NCI-H2029 (cell line): ENCODE results near the gene RAB27B.

Experiments used
- DNase-seq: peaks from one replicate; lab custom pipeline; 2025; lab: John Stamatoyannopoulos, UW

The RAB27B gene

DNA sequence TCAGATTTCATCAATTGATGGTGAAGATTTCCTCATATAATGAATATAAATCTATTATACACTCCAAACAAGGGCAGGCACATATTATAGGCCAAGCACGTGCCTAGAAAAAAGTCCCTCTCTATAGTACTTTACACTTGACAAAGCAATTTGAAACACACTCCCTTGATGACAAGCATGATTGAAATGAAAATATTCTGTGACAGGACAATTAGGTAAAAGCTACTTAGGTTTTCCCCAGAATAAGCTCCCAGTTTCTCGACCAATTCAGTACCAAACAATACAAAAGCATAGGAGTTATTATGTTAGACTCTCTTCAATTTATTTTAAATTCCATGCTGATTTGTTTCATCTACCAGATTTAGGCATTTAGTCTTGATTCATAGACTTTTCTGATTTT, 83.3 kb downstream of the RAB27B start:
- DNase-seq = no peak

DNA sequence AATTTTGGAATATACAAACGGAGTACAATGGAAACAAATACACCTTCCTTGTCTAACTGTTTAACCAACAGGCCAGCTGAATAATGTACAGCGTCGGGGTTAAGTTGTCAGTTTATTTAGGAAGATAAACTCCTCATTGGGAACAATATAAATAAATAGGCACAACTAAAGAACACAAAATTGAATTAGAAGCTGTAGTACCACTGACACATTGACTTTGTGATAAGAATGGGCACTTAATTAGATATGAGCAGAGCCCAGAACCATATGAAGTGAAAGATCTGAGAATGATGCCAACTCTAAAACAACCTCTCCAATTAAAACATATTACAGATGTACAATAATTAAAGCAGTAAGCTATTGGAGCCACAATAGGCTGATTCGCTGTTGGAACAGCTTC, 86.5 kb downstream of the RAB27B start:
- DNase-seq = no peak

DNA sequence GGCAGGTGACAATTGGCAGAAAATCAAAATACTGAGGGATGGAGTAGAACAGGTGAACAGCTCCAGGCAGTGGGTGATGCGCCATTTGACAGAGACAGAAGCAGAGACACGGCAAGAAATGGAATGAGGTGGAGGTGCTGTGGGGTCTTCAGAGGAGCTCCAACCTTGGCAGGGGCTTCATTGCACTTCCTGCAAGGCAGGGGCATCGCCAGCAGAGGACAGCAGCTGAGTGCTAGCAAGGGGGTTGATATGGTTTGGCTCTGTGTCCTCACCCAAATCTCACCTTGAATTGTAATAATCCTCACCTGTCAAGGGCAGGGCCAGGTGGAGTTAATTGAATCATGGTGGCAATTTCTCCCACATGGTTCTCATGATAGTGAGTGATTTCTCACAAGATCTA, 88.2 kb downstream of the RAB27B start:
- DNase-seq = no peak

DNA sequence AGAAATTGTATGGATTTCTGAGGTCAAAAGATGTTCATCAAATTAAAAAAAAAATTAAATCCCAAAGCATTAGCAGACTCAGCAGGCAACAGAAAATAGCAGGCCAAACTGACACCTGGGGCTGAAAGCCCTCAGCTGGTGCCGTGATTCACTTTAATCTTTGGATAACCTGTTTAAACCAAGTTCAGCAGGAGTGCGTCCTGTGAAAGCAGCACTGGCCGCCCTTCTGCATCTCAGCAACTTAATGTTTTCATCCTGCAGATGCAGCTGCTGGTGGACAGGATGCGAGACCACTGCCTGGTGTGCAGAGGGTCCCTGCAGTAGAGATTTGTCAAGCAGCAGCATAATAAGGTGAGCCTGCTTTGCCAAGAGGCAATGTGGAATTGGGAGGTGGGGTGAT, 89.8 kb downstream of the RAB27B start:
- no peak for DNase-seq

DNA sequence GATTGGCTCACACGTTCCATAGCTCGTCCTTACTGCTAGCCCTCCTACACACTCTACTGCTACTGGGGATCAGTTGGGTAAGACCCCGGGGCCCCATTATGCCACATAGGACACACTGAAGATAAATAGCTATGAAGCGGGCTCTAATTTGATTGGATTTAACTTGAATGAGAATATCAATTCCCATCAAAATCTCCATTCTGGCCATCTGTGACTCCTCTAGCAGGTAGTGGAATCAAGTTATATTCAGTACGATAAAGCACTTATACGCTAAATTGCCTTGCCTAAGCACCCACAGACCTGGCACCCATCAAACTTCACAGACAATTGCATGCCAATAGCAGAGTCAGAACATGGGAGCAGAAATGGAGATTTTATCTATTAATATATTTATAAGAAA, 91.1 kb downstream of the RAB27B start:
- no peak for DNase-seq

DNA sequence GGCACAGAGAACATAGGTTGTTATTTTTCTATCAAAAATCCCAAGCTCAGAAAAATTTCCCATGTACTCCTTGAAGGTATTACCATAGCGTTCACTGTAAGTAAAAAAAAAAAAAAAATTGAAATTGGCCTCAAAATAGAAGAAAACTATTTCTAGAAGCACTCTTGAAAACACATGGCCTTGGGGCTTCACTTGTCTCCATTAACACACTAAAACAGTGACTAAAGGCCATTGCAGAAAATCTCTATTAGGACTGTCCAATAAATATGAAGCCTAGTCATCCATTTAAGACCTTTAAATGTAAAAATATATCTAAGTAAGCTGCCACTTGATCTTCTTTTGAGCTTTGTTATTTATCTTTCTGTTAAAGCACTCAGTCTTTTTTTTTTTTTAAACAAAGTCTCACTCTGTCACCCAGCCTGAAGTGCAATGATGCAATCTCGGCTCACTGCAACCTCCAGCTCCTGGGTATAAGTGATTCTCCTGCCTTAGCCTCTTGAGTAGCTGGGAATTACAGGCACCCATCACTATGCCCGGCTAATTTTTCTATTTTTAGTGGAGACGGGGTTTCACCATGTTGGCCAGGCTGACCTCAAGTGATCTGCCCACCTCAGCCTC, 95.2 kb downstream of the RAB27B start:
- no peak for DNase-seq

DNA sequence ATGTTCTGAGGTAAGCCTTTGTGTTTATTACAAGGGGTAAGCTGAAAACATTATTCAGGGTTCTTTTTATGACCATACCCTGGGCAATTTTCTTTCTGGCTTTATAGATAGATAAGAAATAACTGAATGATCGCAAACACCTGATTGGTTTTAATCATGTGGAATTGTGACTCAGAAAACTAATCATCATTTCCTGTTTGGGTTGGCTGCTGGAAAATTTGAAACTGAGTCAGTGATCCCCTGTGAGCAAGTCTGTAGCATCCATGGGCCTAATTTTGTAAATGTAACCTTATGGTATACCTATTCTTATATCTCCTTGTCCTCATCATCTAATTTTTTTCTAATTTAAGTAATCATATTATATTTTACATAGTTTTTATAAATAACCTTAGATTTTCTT, 96.7 kb downstream of the RAB27B start:
- no peak for DNase-seq

DNA sequence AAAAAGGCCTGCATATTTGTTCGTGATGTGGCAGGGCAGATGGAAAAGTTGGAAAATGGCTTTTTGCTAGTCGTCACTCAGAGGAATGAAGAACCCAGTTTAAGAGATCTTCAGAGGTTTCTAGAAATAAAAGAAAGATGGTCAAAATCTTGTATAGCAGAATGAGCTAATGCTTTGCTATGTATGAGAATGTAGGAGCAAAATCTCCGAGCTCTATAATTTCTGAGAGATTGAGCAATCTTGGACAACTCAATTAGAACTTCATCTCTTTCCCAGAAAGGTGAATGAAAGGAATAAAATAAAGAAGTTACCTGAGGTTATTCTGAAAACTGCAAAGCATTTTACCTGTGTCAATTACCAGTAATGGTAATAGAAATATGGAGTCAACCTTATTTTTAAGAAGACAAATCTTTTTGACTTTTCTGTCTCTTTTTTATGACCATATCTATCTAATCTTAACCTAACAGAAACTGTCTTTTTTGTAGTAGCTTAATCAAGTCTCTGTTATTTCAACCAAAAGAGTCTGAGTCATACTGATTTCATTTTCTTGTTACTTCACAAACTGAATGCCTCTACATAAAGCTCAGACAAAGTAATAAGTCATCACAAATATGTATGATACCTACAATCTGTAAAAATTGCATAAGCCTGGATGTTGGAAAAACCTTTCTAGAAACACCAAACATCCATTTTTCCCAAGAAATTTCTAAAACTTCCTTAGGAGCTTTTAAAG, 98.5 kb downstream of the RAB27B start:
- no peak for DNase-seq

DNA sequence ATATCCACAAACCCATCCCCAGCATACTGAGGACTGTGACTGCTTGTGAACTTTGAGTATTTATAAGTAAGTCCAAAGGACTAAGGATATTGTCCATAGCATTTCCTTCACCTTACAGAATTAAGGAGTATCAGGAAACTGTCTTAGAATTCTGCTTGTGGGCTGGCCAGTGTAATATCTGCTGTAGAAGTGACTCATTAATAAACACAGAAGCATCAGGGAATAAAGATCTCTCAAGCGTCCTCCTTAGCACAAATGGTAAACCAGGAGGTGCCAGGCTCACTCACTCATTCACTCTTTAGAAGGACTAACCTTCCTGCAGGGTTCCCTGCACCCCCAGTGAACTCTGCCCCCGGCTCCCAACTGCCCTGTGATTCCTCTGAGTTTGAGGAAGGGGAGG, 100.0 kb downstream of the RAB27B start:
- no peak for DNase-seq

DNA sequence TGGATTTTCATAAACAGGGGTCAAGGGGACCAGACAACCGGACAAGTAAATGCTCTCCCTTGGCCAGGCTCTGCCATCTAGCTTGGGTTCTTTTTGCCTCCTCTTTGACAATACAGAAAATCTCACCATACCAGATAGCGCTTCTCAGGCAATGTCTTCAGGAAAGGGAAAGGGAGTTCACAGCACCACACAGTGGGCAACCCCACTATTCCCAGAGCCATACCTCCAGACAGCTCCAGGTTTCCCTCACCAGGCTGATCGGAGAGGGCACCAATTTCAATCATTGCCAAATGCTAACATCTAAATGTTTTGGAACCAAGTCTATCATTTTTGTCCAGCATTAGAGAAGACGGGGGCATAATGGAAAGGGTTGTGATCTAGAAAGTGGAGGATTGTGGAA, 102.9 kb downstream of the RAB27B start:
- no peak for DNase-seq

DNA sequence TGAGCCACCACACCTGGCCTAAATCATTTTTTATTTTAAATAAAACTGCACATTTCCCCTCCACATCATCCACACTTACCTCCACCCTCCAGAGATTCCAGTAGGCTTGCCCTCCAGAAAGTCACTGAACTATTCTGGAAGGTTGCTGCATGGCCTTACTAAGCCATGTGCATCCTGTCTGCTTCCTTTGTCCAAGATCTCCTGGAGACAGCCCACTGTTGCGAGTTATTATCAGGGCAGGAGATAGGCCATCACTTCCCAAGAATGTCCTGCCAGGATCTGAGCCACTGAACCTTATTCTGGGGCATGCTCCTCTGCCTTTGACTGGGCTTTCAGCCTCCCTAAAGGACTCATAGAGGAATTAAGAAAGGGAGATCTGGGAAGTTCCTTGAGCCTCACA, 104.2 kb downstream of the RAB27B start:
- no peak for DNase-seq

DNA sequence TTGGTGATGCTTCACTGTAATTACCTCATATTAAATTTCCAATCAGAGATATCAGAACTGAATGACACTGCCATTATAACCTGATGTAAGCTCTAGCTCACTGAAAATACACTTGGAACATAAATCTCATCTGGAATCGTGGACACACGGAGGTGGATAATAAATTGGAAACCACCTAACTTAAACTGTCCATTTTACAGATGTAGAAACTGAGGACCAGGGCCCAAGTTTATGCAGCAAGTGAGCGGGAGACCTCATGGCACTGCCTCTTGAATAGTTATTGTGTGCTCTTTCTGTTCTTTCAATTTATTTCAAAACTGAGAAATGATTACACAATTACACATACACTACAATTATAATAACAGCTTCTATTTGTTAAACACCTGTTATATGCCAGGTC, 110.2 kb downstream of the RAB27B start:
- no peak for DNase-seq

DNA sequence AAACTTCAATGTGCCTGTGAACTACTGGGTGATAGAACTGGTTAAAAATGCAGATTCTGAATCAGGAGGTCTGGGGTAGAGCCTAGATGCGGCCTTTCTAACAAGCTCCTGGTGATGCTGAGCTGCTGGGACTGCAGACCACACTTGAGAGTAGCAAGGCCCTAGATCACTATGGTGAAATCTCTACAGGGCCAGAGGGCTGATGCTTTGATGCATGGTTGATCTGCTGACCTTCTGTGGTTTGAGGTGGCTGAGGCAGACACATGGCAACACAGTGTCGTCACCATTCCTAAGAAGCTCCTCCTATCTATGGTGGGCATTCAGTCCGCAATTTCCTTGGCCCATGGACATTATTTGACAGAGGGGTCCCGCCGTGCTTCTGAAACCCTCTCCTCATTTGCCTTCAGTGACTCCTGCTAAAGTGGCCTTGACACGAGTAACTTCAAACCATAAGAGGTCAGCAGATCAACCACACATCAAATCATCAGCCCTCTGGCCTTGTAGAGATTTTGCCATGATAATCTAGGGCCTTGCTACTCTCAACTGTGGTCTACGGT, 111.2 kb downstream of the RAB27B start:
- DNase-seq = no peak

DNA sequence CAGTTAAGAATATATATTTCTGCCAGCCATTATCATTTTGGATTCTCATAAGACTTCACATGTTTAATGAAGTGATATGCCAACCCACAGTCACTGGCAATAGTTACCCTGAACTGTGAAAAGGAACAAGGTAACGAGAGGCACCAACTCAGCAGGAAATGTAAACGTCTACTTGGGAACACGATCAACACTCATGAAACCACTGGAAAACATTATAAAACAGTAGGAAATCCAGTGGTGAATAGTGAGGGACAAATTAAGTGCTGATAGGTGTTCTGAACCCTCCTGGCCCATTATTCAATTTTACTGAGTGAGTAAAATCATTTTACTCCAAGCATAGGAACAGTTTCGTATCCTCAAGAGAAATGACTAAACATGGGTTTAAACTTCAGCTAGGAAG, 113.9 kb downstream of the RAB27B start:
- no peak for DNase-seq

DNA sequence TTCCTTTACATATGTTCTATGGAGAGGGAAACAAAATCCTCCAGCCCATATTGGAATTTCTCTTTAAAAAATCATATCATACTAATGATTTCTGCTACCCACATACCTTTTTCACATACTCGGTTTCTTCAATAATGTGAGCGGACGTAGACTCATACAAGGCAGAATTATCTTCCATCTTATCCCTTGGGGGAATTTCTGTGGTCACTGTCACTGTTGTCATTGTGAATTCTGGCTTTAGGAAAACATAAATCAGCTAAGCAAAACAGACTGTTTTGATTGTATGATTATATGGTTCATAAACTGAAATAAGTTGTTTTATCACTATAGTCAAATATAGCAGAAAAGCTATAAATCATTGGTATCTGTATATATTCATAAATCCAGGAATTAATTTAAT, 114.3 kb downstream of the RAB27B start:
- DNase-seq = no peak
